Measurements from ENCODE around the gene MORN1. TPM values are rescaled to one million over a fixed set of nuclear protein-coding genes. Genes with fewer than 3 reads are reported as not detected.
"Not testable (repeated sequence)": the region's sequence is repeated elsewhere in the genome, so short reads cannot be mapped to it uniquely, and the experiment has no call there.

MORN1 gene
- total RNA-seq, 2 donors from 2014 or later, result 4.0 to 7.5 TPM

DNA sequence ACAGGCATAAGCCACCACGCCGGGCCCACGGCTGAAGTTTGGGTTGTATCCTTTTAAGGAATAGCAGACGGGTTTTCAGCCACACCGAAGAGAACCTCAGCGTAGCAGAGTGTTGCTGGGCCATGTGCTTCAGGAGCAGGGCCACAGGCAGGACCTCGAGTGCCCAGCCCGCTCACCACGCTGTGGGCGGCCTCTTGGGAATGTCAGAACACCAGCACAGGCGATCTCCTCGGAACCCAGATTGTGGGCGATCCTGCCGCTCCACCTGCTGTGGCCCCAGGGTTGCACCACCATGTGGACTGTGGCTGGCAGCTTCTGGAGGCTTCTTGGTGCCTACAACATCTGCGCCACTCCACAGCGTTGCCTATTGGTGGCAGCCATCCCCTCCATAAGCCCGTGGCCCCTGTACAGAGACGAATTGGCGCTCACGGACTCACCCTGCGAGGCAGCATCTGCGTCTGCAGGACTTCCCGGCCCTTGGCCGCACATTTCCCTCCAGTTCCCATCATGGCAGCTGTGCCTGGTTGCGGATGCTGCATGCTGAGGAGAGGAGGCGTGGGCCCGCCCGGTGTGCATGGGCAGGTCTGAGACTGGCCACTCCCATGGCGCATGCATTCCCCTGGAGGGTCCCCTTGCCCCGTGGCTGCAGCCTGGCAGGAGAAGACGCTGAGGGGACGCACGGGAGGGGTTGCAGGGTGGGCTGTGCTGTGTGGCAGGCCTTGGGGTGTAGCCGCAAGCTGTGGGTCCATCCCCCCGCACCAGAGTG is 93.9 kb downstream of the MORN1 start:
- ATAC-seq (no peak), DNase-seq (ENCODE audit: low spot score) (no peak)
- Mint-ChIP-seq H3K27ac (no peak overlapping the region), H3K27me3 (no peaks in the 10 kb centered on the region), H3K9me3 (no peaks in the 10 kb centered on the region), H3K4me1 (ENCODE audit: low read depth in 2 of 2) (peaks cover 41 to 42% of the 10 kb centered on the region in 2 donors), H3K36me3 (no peaks in the 10 kb centered on the region), H3K4me3 (no peak overlapping the region)

DNA sequence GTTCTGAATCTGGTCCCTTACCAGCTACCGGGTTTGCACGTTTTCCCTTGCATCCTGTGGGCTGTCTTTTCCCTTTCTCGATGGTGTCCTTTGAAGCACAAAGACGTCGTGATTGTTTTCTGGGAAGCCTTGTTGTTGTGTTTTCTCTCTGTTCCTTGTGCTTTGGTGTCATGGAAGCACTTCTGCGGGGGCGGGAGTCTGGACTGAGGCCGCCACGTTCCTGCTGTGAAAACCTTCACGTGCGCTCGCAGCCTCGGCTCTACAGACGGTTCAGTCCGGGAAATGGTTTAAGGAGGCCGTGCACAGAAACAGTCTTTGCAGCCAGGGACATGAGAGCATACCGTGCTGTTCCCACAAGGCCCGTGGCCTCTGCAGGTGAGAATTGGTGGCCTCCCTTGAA is 94.7 kb downstream of the MORN1 start:
- Mint-ChIP-seq H3K9me3 (no peaks in the 10 kb centered on the region), H3K27ac (no peak overlapping the region), H3K4me1 (ENCODE audit: low read depth in 2 of 2) (peaks cover 46 to 47% of the 10 kb centered on the region in 2 donors), H3K4me3 (no peak overlapping the region), H3K36me3 (no peaks in the 10 kb centered on the region), H3K27me3 (no peaks in the 10 kb centered on the region)
- no peak for ATAC-seq
- DNase-seq (ENCODE audit: low spot score), result no peak

DNA sequence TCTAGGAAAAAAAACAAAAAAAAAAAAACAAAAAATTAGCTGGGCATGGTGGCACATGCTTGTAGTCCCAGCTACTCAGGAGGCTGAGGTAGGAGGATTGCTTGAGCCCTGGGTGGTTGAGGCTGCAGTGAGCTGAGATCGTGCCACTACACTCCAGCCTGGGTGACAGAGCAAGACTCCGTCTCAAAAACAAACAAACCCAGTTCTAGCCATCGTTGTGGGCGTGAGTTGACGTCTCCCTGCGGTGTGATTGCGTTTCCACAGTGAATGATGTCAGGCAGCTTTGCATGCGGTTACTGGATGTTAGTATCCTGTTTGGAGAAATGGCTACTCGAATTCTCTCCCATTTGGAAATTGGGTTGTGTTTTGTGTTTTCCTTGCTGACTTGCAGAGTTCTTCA is 95.1 kb downstream of the MORN1 start:
- H3K4me1 Mint-ChIP-seq (ENCODE audit: low read depth in 2 of 2), result peaks cover 44 to 47% of the 10 kb centered on the region in 2 donors
- H3K9me3 Mint-ChIP-seq; H3K36me3 Mint-ChIP-seq; DNase-seq (ENCODE audit: low spot score); ATAC-seq; H3K4me3 Mint-ChIP-seq; H3K27me3 Mint-ChIP-seq; H3K27ac Mint-ChIP-seq: not testable (repeated sequence)

- H3K27me3 Mint-ChIP-seq, result no peaks in the 10 kb centered on the region
- H3K36me3 Mint-ChIP-seq, result no peaks in the 10 kb centered on the region
- H3K4me1 Mint-ChIP-seq (ENCODE audit: low read depth in 2 of 2), result peaks cover 46 to 54% of the 10 kb centered on the region in 2 donors
- ATAC-seq (no peak), DNase-seq (ENCODE audit: low spot score) (no peak)
- H3K27ac Mint-ChIP-seq, result no peak overlapping the region
- no peaks in the 10 kb centered on the region for H3K9me3 Mint-ChIP-seq
- no peak overlapping the region for H3K4me3 Mint-ChIP-seq
These were observed 95.8 kb downstream of the MORN1 start for GRCh38 chr1:2295526-2295925.

DNA sequence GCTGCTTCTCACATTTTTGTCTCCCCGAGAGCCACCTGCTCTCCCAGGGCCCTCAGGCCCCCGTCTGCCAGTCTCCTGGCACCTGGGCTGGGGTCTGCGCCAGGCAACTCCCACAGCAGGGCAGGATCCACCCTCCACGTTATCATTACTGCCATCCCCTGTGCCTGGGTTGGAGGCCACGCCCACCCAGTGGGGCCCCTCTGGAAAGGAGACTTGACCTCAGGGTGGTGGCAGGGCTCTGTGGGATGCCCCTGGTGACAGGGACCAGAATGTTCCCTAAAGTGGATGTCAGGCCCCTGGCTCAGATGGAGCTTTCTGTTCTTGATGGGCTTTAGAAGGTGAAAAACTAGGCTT is 96.7 kb downstream of the MORN1 start:
- Mint-ChIP-seq H3K27ac (no peak overlapping the region), H3K4me1 (ENCODE audit: low read depth in 2 of 2) (peaks cover 48 to 56% of the 10 kb centered on the region in 2 donors), H3K36me3 (no peaks in the 10 kb centered on the region), H3K4me3 (no peak overlapping the region), H3K9me3 (no peaks in the 10 kb centered on the region), H3K27me3 (no peaks in the 10 kb centered on the region)
- DNase-seq (ENCODE audit: low spot score), result no peak
- ATAC-seq, result no peak

- peak overlapping the region; percentile 59 to 62 for H3K27ac Mint-ChIP-seq
- H3K27me3 Mint-ChIP-seq, result no peaks in the 10 kb centered on the region
These were observed 97.2 kb downstream of the MORN1 start for GRCh38 chr1:2294033-2294724.

DNA sequence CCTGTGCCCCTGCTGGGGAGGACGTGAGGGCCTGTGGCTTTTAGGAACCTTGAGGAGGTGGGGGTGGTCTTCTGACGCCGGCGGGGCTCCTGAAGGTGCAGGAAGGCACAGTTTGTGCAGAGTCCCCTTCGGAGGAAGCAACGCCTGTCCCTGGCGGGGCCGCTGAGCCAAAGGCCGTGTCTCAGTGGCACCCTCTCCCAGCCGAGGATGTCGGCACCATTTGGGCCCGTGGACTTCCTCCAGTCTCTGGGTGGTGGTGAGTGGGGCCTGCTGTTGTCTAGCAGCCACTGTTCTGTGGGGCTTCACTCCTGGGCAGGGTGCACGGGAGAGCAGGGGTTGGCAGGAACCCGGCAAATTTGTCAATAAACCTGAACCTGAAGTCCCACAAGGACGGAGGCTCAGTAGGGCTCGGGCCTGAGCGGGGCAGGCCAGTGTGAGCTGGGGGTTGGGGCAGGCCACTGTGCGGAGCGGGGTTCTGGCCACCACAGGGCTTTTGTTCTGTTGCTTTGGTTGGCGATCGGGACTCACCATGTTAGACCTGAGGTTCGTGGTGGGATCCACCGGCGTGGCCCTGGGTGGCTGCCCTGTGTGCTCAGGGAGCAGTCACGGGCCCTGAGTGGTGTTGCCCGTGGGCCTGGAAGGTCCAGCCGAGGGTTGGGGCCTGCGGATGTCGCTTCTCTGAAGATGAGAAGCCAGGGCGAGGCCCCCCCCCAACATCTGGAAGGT is 98.5 kb downstream of the MORN1 start:
- H3K27me3 Mint-ChIP-seq, result no peaks in the 10 kb centered on the region
- peaks cover 48 to 56% of the 10 kb centered on the region in 2 donors for H3K4me1 Mint-ChIP-seq (ENCODE audit: low read depth in 2 of 2)
- peak overlapping the region; percentile 53 for H3K4me3 Mint-ChIP-seq
- ATAC-seq (no peak), DNase-seq (ENCODE audit: low spot score) (no peak)
- H3K36me3 Mint-ChIP-seq, result no peaks in the 10 kb centered on the region
- H3K9me3 Mint-ChIP-seq, result no peaks in the 10 kb centered on the region
- peak overlapping the region; percentile 59 to 62 for H3K27ac Mint-ChIP-seq

More at GRCh38 chr1:2294033-2294724, 97.2 kb downstream of the MORN1 start:
- Mint-ChIP-seq H3K36me3 (no peaks in the 10 kb centered on the region), H3K4me1 (ENCODE audit: low read depth in 2 of 2) (peaks cover 50 to 57% of the 10 kb centered on the region in 2 donors), H3K4me3 (no peak overlapping the region), H3K9me3 (no peaks in the 10 kb centered on the region)
- DNase-seq (ENCODE audit: low spot score) (no peak), ATAC-seq (no peak)

GRCh38 chr1:2291577-2291976 is 99.8 kb downstream of the MORN1 start:
- no peaks in the 10 kb centered on the region for H3K9me3 Mint-ChIP-seq
- peak overlapping the region; percentile 97 to 99 for H3K27ac Mint-ChIP-seq
- peaks cover 47 to 55% of the 10 kb centered on the region in 2 donors for H3K4me1 Mint-ChIP-seq (ENCODE audit: low read depth in 2 of 2)
- ATAC-seq, result no peak
- no peak for DNase-seq (ENCODE audit: low spot score)
- H3K27me3 Mint-ChIP-seq, result no peaks in the 10 kb centered on the region
- no peaks in the 10 kb centered on the region for H3K36me3 Mint-ChIP-seq
- H3K4me3 Mint-ChIP-seq, result peak overlapping the region; percentile 89

DNA sequence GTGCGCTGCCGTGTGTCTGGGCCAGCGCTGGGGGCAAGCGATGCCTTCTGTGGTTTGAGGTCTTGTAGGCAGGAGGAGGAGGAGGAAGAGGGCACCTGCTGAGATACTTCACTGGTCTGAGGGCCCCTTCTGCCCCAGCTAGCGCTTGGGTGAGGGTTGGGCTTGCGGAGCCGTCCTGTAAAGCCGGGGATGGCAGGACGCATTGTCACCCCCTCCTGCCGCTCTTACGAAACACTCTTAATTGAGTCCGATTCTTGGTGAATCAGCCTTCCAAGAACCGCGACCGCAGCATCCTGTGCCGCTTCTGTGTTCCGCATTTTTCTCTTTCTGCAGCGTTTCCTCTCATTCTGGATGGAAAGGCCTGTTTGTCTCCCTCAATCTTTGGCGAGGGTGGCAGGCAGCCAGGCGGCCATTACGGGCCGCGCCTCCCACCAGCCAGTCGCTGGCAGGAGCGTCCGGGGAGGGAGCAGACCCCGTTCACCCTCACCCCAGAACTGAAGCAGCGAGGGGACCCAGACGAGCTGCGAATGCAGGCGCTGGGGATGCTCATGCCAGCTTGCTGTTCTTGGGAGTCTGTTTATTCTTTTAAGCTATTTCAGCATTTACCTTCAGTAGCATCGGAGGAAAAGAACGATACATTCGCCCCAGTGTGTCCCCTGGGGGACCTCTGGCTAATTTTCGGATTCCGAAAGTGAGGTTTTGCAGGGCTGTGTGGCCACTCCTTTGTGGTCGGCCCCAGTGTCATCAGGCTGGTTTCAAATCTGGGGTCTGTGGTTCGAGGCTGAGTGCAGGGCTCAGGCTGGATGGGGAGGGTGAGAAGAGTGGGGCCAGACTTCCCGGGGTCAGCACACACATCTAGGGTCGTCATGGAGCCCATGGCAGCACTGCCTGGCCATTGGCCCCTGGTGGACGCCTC is 100.5 kb downstream of the MORN1 start:
- H3K9me3 Mint-ChIP-seq, result no peaks in the 10 kb centered on the region
- peak overlapping the region; percentile 89 for H3K4me3 Mint-ChIP-seq
- H3K36me3 Mint-ChIP-seq, result no peaks in the 10 kb centered on the region
- peaks cover 43 to 54% of the 10 kb centered on the region in 2 donors for H3K4me1 Mint-ChIP-seq (ENCODE audit: low read depth in 2 of 2)
- peak overlapping the region; percentile 97 to 99 for H3K27ac Mint-ChIP-seq
- DNase-seq (ENCODE audit: low spot score) (peak; percentile 93), ATAC-seq (peak; percentile 91 to 93)
- H3K27me3 Mint-ChIP-seq, result no peaks in the 10 kb centered on the region

GRCh38 chr1:2290171-2290578 is 101.2 kb downstream of the MORN1 start:
- Mint-ChIP-seq H3K9me3 (no peaks in the 10 kb centered on the region), H3K27me3 (no peaks in the 10 kb centered on the region), H3K36me3 (no peaks in the 10 kb centered on the region), H3K4me1 (ENCODE audit: low read depth in 2 of 2) (peaks cover 40 to 54% of the 10 kb centered on the region in 2 donors), H3K27ac (peak overlapping the region; percentile 97 to 99), H3K4me3 (peak overlapping the region; percentile 89)
- ATAC-seq (peak; percentile 48 to 50), DNase-seq (ENCODE audit: low spot score) (no peak)

- Mint-ChIP-seq H3K36me3 (no peaks in the 10 kb centered on the region), H3K9me3 (no peaks in the 10 kb centered on the region), H3K4me1 (ENCODE audit: low read depth in 2 of 2) (peaks cover 39 to 54% of the 10 kb centered on the region in 2 donors), H3K27me3 (no peaks in the 10 kb centered on the region), H3K27ac (peak overlapping the region; percentile 97 to 99), H3K4me3 (peak overlapping the region; percentile 89)
- no peak for ATAC-seq
- DNase-seq (ENCODE audit: low spot score), result no peak
These were observed 101.7 kb downstream of the MORN1 start for GRCh38 chr1:2289607-2290006.

- no peak for DNase-seq (ENCODE audit: low spot score)
- H3K4me3 Mint-ChIP-seq, result no peak overlapping the region
- ATAC-seq, result no peak
- H3K9me3 Mint-ChIP-seq, result no peaks in the 10 kb centered on the region
- H3K4me1 Mint-ChIP-seq (ENCODE audit: low read depth in 2 of 2), result peaks cover 40 to 53% of the 10 kb centered on the region in 2 donors
- no peaks in the 10 kb centered on the region for H3K27me3 Mint-ChIP-seq
- H3K36me3 Mint-ChIP-seq, result no peaks in the 10 kb centered on the region
- H3K27ac Mint-ChIP-seq, result no peak overlapping the region
These were observed 102.4 kb downstream of the MORN1 start for GRCh38 chr1:2288816-2289536.

Data from natural killer cell treated with Interleukin-12 subunit alpha and Interleukin-12 subunit beta and Interleukin-15 and Interleukin-18, amount 100 ng/mL, for 72 hours (primary cell).